Left ventricle myocardium superior (tissue), 1 donor: Measurements from ENCODE around the gene DAB2. TPM values are rescaled to one million over a fixed set of nuclear protein-coding genes. Genes with fewer than 3 reads are reported as not detected.
"Not testable (repeated sequence)": the region's sequence is repeated elsewhere in the genome, so short reads cannot be mapped to it uniquely, and the experiment has no call there.

Source experiments
- ATAC-seq: fragments of 200-7000 bp; cut with Tn5 transposase; one replicate; pipeline ENCODE4 v1.9.1; 2020; ENCODE audit warnings: mild to moderate bottlenecking, moderate library complexity
- DNase-seq: peaks from one replicate; pipeline ENCODE4 v3.0.0-alpha.2; 2020
- intact Hi-C: fragments of 100-400 bp; cut with micrococcal nuclease; formaldehyde crosslinking; loops from one replicate; pipeline ENCODE4 v1.11.0; 2022
- total RNA-seq: library from RNA; stranded (reverse); fragmentation: NEBNext Ultra II Directional; extraction: Animal tissue kit (Norgen Biotek cat#: 25700); gene quantifications from one replicate; pipeline ENCODE4 v1.2.1, GENCODE V29; 2021
- donor health status: DM: no; HTN: yes; CAD: no; lungs with severe emphysema.

Gene DAB2
- total RNA-seq, 1 donor from 2014 or later, result 32.4 TPM

GRCh38 chr5:39426051-39426745, 1.4 kb upstream of the DAB2 start:
- ATAC-seq (no peak), DNase-seq (no peak)
- intact Hi-C loops, result no loop called here

- ATAC-seq, result no peak
Observed at GRCh38 chr5:39423331-39423751, 1.4 kb downstream of the DAB2 start.

GRCh38 chr5:39422728-39423285, 2.0 kb downstream of the DAB2 start:
- DNase-seq (no peak), ATAC-seq (no peak)
- intact Hi-C loops, result loop anchor here (5.0 kb wide), 1 partner anchor 104 kb away; no protein-coding TSS in a partner anchor

More at GRCh38 chr5:39423331-39423751, 1.4 kb downstream of the DAB2 start:
- peak; percentile 38 for DNase-seq
- intact Hi-C loops, result loop anchor here (5.0 kb wide), 1 partner anchor 104 kb away; no protein-coding TSS in a partner anchor

GRCh38 chr5:39422036-39422606, 2.7 kb downstream of the DAB2 start:
- intact Hi-C loops, result loop anchor here (5.0 kb wide), 1 partner anchor 105 kb away; no protein-coding TSS in a partner anchor
- ATAC-seq, result no peak
- no peak for DNase-seq

GRCh38 chr5:39420482-39421145, 4.2 kb downstream of the DAB2 start:
- DNase-seq (peak; percentile 65), ATAC-seq (peak; percentile 55)
- intact Hi-C loops, result loop anchor here (5.0 kb wide), 1 partner anchor 107 kb away; no protein-coding TSS in a partner anchor

GRCh38 chr5:39419796-39420195, 5.0 kb downstream of the DAB2 start:
- ATAC-seq (no peak), DNase-seq (no peak)
- intact Hi-C loops, result loop anchor here (5.0 kb wide), 1 partner anchor 108 kb away; no protein-coding TSS in a partner anchor

GRCh38 chr5:39417979-39418378, 6.8 kb downstream of the DAB2 start:
- ATAC-seq (no peak), DNase-seq (no peak)
- intact Hi-C loops, result no loop called here

GRCh38 chr5:39415201-39415600, 9.6 kb downstream of the DAB2 start:
- intact Hi-C loops, result no loop called here
- ATAC-seq (no peak), DNase-seq (no peak)

- DNase-seq (no peak), ATAC-seq (no peak)
- intact Hi-C loops, result no loop called here
Observed at GRCh38 chr5:39414426-39414825, 10.4 kb downstream of the DAB2 start.

- ATAC-seq (no peak), DNase-seq (no peak)
- intact Hi-C loops, result no loop called here
Observed at GRCh38 chr5:39413771-39414170, 11.0 kb downstream of the DAB2 start.

- ATAC-seq (no peak), DNase-seq (no peak)
- intact Hi-C loops, result no loop called here
Observed at GRCh38 chr5:39412721-39413394, 11.9 kb downstream of the DAB2 start.

- ATAC-seq, result no peak
- DNase-seq, result no peak
- intact Hi-C loops, result no loop called here
Observed at GRCh38 chr5:39411985-39412384, 12.8 kb downstream of the DAB2 start.

- intact Hi-C loops, result no loop called here
- DNase-seq, result no peak
- peak; percentile 46 for ATAC-seq
Observed at GRCh38 chr5:39411061-39411460, 13.7 kb downstream of the DAB2 start.

GRCh38 chr5:39409033-39409432, 15.7 kb downstream of the DAB2 start:
- intact Hi-C loops, result no loop called here
- ATAC-seq (no peak), DNase-seq (no peak)

GRCh38 chr5:39405083-39405843, 19.5 kb downstream of the DAB2 start:
- intact Hi-C loops, result no loop called here

GRCh38 chr5:39403761-39404160, 21.0 kb downstream of the DAB2 start:
- ATAC-seq, DNase-seq, intact Hi-C loops: not testable (repeated sequence)

More at GRCh38 chr5:39405083-39405843, 19.5 kb downstream of the DAB2 start:
- no peak for DNase-seq
- no peak for ATAC-seq

GRCh38 chr5:39402140-39402539, 22.6 kb downstream of the DAB2 start:
- DNase-seq, ATAC-seq, intact Hi-C loops: not testable (repeated sequence)
